Peyer's patch (tissue), 4 donors: ENCODE data around the gene CLNK. TPM values are rescaled to one million over a fixed set of nuclear protein-coding genes. Genes with fewer than 3 reads are reported as not detected.

Experiments
- DNase-seq, 3 donors: peaks; one replicate each; pipeline ENCODE4 v3.0.0-alpha.2; 2017 to 2019
- H3K27ac ChIP-seq, 4 donors: fragments of 200-600 bp; sonication (generic); one replicate each; pipeline ENCODE4 v1.5.1; 2016 to 2019
- H3K27me3 ChIP-seq, 2 donors: fragments of 200-600 bp; sonication (generic); one replicate each; pipeline ENCODE4 v1.5.1; 2019
- H3K36me3 ChIP-seq, 3 donors: fragments of 200-600 bp; sonication (generic); one replicate each; pipeline ENCODE4 v1.5.1; 2016 to 2019
- H3K4me1 ChIP-seq, 4 donors: fragments of 200-600 bp; sonication (generic); one replicate each; pipeline ENCODE4 v1.5.1; 2016 to 2019
- H3K4me3 ChIP-seq, 4 donors: fragments of 200-600 bp; sonication (generic); 1 replicate in 3 of 4; 2 replicates in 1 of 4; pipeline ENCODE4 v1.5.1; 2016 to 2019; ENCODE audit warnings: mild to moderate bottlenecking in 1 of 4
- H3K9me3 ChIP-seq, 4 donors: fragments of 200-600 bp; sonication (generic); one replicate each; pipeline ENCODE4 v1.5.1; 2016 to 2019; ENCODE audit warnings: mild to moderate bottlenecking in 1 of 4
- POLR2A ChIP-seq, 2 donors: fragments of 450-650 bp; IDR thresholded peaks; one replicate each; pipeline ENCODE4 v1.5.1; 2017; ENCODE audit warnings: antibody characterized with exemption in 2 of 2, mild to moderate bottlenecking in 2 of 2, moderate library complexity in 2 of 2
- total RNA-seq, 4 donors: library from RNA; depleted of rRNA; stranded (reverse); fragments of >200 nt; gene quantifications; one replicate each; pipeline ENCODE4 v1.1.0, GENCODE V29; 2016
- TF ChIP-seq, protein P1 (sequence below), 6 experiments: fragments of 450-650 bp in 4 of 6; fragments of 200-600 bp in 2 of 6; sonication (generic) in 1 of 6; IDR thresholded peaks; one replicate each; pipeline ENCODE4 v1.5.1; 2017 to 2019; ENCODE audit warnings: antibody characterized with exemption in 6 of 6, mild to moderate bottlenecking in 3 of 6, moderate library complexity in 1 of 6

The CLNK gene
- total RNA-seq, 4 donors from 2014 or later: 0.13 to 4.1 TPM; not detected in 2

- no peak overlapping the region for H3K4me3 ChIP-seq
- no peak for DNase-seq
- no peaks in the 10 kb centered on the region for H3K36me3 ChIP-seq
- no peak for TF ChIP-seq POLR2A (IDR thresholded peaks at IDR 0.05)
- TF ChIP-seq, protein P1, sequence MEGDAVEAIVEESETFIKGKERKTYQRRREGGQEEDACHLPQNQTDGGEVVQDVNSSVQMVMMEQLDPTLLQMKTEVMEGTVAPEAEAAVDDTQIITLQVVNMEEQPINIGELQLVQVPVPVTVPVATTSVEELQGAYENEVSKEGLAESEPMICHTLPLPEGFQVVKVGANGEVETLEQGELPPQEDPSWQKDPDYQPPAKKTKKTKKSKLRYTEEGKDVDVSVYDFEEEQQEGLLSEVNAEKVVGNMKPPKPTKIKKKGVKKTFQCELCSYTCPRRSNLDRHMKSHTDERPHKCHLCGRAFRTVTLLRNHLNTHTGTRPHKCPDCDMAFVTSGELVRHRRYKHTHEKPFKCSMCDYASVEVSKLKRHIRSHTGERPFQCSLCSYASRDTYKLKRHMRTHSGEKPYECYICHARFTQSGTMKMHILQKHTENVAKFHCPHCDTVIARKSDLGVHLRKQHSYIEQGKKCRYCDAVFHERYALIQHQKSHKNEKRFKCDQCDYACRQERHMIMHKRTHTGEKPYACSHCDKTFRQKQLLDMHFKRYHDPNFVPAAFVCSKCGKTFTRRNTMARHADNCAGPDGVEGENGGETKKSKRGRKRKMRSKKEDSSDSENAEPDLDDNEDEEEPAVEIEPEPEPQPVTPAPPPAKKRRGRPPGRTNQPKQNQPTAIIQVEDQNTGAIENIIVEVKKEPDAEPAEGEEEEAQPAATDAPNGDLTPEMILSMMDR (IDR thresholded peaks at IDR 0.05): no peak
- no peaks in the 10 kb centered on the region for H3K9me3 ChIP-seq
- H3K4me1 ChIP-seq: no peaks in the 10 kb centered on the region
- H3K27me3 ChIP-seq: no peaks in the 10 kb centered on the region
- H3K27ac ChIP-seq: no peak overlapping the region
Observed at GRCh38 chr4:10701702-10702460, 17.3 kb upstream of the CLNK start.

DNA sequence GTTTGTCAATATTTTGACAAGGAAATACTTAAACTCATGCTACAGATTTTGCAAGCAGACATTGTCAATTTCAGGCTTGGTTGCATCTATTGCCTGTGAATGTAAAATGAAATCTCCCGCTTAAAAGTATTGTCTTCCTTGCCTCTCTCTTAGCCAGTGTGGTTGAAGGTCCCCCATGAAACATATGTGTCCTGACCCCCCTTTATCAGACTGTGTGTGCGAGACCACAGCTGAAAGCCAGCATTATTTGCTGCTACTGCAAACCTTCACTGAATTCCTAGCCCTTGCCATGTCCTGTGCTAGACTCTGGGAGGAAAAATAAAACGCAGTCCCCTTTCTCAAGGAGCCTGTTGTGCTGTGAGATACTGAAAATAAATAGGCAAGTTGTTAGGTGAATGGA, 16.6 kb upstream of the CLNK start:
- no peaks in the 10 kb centered on the region for H3K27me3 ChIP-seq
- no peaks in the 10 kb centered on the region for H3K9me3 ChIP-seq
- no peaks in the 10 kb centered on the region for H3K4me1 ChIP-seq
- TF ChIP-seq POLR2A (IDR thresholded peaks at IDR 0.05): no peak
- TF ChIP-seq, protein P1 (IDR thresholded peaks at IDR 0.05): no peak
- DNase-seq: no peak
- no peak overlapping the region for H3K4me3 ChIP-seq
- no peaks in the 10 kb centered on the region for H3K36me3 ChIP-seq
- H3K27ac ChIP-seq: no peak overlapping the region

DNA sequence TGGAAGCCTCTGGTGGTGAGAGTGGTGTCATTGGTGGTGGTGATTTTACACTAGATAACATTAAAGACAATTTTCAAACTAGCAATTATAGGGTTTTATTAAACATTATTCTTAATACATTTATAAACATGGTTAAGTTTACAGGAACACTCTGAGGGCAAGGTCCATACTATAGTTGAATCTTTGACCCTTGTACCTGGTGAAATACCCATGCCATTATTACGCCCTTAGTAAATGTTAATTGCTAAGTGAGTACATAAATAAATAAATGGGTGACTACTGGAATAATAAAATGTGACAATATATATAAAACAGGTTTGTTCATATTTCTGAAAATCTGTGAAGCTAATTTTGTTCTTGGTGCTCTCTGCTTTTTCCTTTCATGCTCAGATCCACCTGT, 13.6 kb upstream of the CLNK start:
- DNase-seq: no peak
- TF ChIP-seq POLR2A (IDR thresholded peaks at IDR 0.05): no peak
- TF ChIP-seq, protein P1 (IDR thresholded peaks at IDR 0.05): no peak
- Histone ChIP-seq H3K4me3 (no peak overlapping the region), H3K27ac (peak overlapping the region in 2 of 4 donors; percentile 20 to 78), H3K27me3 (no peaks in the 10 kb centered on the region), H3K36me3 (no peaks in the 10 kb centered on the region), H3K4me1 (no peaks in the 10 kb centered on the region), H3K9me3 (no peaks in the 10 kb centered on the region)

- Histone ChIP-seq H3K27ac (no peak overlapping the region), H3K4me3 (no peak overlapping the region), H3K27me3 (no peaks in the 10 kb centered on the region), H3K9me3 (no peaks in the 10 kb centered on the region), H3K36me3 (no peaks in the 10 kb centered on the region), H3K4me1 (no peaks in the 10 kb centered on the region)
- no peak for DNase-seq
- TF ChIP-seq POLR2A (IDR thresholded peaks at IDR 0.05): no peak
- TF ChIP-seq, protein P1 (IDR thresholded peaks at IDR 0.05): no peak
Observed at GRCh38 chr4:10697086-10697485, 12.5 kb upstream of the CLNK start.

DNA sequence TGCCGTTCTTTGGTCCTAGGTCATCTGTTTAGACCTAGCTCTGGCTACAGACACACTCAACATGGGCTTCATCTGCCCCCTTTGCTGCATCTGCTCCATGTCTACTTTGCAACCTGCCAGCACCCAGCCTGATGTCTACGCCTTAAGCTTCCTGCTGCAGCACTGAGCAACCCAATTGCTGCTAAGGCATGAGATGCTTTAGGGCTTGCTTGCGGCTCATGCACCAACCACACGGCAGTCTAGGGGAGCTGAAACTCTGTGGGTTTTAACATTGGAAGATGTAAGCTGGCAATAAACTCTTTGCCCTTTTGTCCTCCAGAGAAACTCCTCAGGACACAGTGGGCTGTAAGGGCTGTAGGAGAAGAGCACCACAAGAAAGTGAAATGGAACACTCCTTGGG, 11.7 kb upstream of the CLNK start:
- Histone ChIP-seq H3K36me3 (no peaks in the 10 kb centered on the region), H3K4me1 (no peaks in the 10 kb centered on the region), H3K27ac (no peak overlapping the region), H3K4me3 (no peak overlapping the region), H3K9me3 (no peaks in the 10 kb centered on the region), H3K27me3 (no peaks in the 10 kb centered on the region)
- no peak for TF ChIP-seq POLR2A (IDR thresholded peaks at IDR 0.05)
- TF ChIP-seq, protein P1 (IDR thresholded peaks at IDR 0.05): no peak
- DNase-seq: no peak
